GM19324 (cell line): ENCODE data around the gene DOCK7.
"Not testable (repeated sequence)": the region's sequence is repeated elsewhere in the genome, so short reads cannot be mapped to it uniquely, and the experiment has no call there.

Experiments used
- ATAC-seq: cut with Tn5 transposase; IDR thresholded peaks from one replicate; pipeline ENCODE4 v1.9.1; 2021; ENCODE audit warnings: mild to moderate bottlenecking, moderate library complexity; ENCODE audit not compliant: unreplicated experiment, low FRiP score

Gene DOCK7, protein sequence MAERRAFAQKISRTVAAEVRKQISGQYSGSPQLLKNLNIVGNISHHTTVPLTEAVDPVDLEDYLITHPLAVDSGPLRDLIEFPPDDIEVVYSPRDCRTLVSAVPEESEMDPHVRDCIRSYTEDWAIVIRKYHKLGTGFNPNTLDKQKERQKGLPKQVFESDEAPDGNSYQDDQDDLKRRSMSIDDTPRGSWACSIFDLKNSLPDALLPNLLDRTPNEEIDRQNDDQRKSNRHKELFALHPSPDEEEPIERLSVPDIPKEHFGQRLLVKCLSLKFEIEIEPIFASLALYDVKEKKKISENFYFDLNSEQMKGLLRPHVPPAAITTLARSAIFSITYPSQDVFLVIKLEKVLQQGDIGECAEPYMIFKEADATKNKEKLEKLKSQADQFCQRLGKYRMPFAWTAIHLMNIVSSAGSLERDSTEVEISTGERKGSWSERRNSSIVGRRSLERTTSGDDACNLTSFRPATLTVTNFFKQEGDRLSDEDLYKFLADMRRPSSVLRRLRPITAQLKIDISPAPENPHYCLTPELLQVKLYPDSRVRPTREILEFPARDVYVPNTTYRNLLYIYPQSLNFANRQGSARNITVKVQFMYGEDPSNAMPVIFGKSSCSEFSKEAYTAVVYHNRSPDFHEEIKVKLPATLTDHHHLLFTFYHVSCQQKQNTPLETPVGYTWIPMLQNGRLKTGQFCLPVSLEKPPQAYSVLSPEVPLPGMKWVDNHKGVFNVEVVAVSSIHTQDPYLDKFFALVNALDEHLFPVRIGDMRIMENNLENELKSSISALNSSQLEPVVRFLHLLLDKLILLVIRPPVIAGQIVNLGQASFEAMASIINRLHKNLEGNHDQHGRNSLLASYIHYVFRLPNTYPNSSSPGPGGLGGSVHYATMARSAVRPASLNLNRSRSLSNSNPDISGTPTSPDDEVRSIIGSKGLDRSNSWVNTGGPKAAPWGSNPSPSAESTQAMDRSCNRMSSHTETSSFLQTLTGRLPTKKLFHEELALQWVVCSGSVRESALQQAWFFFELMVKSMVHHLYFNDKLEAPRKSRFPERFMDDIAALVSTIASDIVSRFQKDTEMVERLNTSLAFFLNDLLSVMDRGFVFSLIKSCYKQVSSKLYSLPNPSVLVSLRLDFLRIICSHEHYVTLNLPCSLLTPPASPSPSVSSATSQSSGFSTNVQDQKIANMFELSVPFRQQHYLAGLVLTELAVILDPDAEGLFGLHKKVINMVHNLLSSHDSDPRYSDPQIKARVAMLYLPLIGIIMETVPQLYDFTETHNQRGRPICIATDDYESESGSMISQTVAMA (N-terminal part only)

DNA sequence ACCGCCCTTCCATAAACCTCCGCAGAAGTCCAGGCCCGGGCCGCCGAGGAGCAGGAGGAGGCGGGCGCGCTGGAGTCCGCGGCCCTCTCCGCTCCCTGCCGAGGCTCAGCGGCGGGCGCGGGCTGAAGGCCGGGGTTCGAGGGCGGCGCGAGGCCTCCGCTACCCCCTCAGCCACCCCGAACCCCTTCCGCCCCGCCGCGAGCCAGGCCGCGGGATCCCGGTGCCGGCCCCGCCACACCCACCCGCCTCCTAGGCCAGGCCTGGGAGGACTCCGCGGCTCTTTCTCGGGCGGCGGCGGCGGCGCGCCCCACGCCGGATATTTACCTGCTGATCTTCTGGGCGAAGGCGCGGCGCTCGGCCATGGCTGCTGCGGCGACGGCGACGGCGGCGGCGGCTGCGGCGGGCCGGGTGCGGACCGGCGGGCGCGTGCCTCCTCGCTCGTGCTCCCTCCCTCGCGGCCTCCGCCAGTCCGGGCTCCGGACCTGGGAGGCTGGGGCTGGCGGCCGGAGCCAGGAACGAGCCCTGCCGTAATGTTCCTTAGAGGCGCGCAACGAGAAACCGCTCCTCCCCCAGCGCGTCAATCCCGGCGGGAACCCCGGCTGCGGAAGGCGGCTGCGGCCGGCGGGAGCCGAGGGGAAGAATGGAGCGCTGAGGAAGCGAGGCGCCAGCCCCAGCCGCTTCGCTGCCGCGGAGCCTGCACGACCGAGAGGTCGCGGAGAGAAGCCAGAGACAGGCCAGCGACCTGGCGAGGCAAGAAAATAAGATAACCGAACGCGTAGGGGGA, at the start of gene DOCK7:
TSS of gene DOCK7 (minus strand) at position 484 of the 784 bp plus-strand sequence. CDS start at position 362, 122 bp downstream.
- peak; percentile 82 for ATAC-seq

DNA sequence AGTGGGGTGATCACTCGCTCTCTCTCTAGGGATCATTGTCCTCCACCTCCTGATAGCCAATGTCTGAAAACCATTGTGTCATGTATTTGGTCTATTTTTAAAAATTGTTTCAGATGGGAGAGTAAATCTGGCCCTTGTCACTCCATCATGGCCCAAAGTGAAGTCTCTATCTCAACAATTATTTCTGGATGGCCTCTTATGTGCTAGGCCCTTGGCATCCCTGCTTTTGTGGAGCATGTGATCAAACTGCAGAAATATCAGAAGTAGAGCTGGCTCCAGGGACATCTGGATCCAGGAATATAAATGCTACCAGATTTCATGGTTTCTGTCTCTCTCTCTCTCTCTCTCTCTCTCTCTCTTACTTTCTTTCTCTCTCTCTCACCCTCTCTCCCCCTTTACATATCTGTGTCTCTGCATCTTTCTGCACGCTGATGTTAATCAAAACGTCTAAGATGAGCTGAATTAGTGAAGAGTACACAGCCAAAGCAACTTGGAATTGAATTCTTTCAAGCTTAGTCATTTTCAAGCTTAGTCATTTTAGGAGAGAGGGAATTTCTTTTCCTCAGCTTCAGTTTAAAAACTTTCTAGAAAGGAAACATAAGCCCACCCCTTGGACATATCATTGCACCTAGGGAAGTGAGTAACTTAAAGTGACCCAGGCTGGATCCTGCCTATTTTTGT, 47.4 kb upstream of the DOCK7 start:
- no peak for ATAC-seq

DNA sequence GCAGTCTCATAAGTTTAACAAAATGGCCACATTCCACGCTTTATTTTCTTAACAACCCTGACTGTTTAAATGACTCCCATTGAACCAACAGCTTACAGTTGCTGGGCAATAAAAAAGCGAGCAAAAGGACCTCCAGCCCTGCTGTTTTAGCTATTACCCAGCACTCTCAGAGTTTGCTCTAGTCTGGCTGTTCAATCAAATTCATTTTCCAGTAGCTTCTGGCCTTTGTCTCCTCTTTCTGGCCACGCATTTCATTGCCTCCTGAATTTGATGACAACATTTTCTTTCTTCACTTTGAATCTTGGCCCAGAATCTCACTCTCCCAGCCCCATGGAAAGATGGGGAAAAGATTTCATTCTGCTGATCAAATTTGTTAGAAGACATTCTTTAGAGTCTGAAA, 44.1 kb upstream of the DOCK7 start:
- no peak for ATAC-seq

DNA sequence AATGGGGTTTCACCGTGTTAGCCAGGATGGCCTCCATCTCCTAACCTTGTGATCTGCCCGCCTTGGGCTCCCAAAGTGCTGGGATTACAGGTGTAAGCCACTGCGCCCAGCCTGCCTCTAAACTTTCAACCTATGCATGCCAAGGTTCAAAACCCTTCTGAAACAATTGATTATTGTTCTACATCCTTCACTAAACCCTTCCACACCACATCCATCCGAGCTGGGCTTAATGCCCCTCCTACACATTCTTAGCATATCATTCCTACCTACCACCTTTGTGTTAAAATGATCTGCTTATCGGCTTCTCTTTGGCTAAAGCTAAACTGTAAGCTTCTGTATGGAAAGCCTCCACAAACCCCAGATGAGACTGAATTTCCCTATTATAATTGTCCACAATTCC, 40.8 kb upstream of the DOCK7 start:
- no peak for ATAC-seq

DNA sequence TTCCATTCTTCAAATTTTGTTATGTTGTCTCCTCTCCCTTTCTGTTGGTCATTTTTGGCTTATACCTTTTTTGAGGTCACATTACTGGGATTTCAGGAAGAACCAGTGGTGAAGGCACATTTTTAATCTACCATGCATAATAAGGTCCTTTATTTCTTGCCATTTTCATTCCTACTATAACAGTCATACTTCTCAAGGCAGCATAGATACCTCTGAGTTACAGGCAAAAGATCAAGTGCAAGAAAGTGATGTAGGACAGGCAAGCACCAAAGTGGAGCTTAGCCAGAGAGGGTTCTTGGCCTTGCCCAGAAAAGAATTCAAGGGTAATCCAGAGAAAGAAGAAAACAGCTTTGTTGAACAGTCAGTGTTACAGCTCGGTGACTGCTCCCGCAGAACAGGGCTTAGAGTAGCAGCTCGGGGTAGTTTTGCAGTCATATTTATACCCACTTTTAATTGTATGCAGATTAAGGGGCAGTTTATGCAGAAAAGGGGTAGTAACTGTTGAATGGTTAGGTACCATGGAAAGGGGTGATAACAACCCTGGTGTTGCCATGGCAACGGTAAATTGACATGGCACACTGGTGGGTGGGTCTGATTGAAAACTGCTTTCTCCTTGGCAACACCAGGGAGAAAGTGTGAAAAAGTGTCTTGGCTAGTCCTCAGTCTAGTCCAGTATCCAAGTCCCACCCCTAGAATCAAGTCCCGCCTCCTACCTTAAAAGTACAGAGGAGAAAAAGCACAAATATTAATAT, 39.6 kb upstream of the DOCK7 start:
- no peak for ATAC-seq

DNA sequence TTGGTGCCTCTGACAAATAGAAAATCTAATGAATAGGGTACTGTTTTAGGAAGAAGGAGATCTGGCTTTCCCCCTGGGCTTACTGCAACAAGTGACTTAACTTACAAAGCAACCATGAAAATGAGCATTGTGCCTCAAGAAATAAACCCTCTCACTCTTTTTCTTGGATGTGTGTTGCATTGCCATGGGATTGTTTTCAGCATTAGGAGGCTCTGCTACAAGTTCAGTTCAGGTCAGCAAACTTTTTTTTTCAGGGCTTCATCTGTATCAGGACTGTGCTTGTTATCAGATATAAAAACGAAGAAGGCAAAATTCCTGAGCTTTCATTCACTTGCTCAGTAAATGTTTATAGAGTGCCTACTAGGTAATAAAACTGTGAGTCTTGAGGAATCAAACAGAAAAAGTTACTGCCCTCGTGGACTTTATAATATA, 37.8 kb upstream of the DOCK7 start:
- ATAC-seq = no peak

DNA sequence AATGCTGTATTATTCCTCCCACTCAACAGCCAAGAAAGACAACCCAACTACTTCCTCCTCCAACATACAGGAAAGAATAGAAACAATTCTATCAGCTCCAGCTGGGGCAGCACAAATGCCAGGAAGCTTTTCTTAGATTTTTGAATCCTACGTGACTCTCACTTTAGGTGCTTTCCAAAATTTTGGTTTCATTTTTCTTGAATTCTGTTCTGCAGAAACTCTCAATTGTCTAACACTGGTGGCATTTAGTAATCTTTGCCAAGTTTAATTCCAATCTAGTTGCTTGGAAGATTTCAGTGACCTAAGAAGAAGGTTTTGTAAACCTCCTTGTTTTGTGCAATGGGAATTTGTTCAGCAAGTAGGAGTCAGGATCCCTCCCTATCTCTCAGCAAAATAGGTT, 37.1 kb upstream of the DOCK7 start:
- no peak for ATAC-seq

DNA sequence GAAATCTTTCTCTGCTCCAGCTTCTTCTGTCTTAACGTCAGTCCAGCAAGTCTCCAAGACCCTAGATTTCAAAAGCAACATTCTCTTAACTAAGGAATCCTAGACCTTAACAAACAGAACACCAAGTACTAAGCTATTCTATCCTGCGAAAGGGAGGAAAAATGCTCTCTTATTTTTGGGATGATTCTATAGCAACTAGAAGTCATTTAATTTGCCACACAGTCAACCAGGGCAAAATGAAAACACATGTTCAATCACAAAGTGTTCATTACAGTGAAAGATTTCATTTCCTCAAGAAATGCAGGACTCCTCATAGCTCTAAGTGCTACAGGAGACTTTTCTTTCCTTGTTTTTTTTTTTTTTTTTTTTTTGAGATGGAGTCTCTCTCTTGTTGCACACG, 36.2 kb upstream of the DOCK7 start:
- ATAC-seq = no peak

DNA sequence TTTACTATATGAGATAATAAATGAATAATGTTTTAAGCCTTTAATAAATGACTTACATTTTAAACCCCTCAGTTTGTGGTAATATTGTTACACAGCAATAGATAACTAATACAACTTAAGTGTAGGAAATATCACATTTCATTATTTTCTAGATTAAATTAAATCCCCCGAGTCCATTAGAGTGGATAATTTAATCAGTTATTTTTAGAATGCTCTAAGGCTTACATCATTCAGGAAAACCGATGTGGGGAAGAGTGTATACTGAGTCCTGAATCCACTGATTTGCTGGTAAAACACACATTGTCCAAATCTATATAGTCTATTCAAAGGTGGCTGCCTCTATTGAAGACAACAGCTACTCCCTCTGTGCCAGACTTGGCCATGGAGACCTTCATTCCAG, 35.7 kb upstream of the DOCK7 start:
- no peak for ATAC-seq

DNA sequence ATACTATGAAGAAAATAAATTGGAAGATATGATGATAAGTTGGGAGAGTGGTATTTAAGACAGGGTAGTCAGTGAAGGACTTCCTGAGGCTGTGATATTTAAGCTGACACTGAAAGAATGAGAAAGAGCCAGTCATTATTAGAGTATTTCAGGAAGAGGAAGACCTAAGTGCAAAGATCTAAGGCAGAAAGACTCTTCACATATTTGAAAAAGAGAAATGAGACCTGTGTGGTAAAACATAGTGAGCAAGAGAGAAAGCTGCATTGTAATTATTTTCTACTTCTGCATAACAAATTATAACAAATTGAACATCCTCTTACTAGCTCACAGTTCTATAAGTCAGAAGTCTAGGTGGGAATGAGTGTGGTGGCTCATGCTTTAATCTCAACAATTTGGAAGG, 34.6 kb upstream of the DOCK7 start:
- ATAC-seq = no peak

DNA sequence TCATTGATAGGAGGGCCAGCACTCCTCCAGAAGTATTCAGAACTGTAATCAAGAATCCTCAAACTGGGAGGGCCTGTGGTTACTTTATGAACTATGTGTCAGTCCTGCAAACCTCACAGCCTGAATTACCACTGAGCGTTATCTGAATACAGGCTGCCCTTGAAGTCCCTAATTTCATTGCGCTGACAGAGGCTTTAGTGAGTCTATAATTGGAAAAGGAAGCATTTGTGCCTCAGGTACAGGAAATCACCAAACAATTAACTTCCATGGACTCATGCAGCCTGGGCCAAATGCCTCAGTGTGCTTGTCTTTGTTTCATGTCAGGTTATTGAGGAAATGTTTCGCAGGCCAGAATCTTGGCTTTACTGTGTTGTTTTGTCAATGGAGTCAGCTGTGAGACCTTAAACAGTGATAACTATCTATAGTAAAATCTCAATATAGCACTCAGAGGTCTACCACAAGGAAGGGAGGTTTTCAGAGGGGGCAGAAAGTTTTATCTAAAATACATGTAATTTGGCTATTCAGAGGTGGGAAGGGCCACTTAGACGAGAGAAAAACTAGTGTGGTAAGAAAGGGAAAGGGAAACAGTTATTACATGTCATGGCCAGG, 32.9 kb upstream of the DOCK7 start:
- ATAC-seq = no peak

DNA sequence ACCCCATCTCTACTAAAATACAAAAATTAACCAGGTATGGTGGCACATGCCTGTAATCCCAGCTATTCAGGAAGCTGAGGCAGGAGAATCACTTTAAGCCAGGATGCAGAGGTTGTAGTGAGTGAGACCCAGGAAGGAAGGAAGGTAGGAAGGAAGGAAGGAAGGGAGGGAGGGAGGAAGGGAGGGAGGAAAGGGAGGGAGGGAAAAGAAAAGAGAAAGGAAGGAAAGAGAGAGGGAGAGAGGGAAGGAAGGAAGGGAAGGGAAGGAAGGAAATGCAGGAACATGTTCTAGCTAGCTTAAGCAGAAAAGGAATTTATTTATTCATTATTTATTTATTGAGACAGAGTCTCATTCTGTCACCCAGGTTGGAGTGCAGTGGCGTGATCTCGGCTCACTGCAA, 30.2 kb upstream of the DOCK7 start:
- not testable (repeated sequence) for ATAC-seq

DNA sequence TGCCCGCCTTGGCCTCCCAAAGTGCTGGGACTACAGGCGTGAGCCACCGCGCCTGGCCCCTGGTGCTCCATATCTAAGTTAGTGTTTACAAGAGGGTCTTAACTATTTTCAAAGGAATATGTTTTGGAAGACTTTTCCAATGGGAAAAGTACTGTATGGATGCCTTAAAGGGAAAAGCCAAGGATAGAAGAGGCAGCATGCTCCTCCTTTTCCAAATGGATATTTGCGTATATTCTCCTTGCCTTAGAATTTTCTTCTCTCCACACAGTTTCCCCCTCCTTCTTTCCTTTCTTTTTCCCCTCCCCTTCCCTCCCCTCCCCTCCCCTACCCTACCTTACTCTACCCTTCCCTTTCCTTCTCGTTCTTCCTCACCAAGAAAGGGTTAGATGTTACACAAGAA, 29.3 kb upstream of the DOCK7 start:
- no peak for ATAC-seq

DNA sequence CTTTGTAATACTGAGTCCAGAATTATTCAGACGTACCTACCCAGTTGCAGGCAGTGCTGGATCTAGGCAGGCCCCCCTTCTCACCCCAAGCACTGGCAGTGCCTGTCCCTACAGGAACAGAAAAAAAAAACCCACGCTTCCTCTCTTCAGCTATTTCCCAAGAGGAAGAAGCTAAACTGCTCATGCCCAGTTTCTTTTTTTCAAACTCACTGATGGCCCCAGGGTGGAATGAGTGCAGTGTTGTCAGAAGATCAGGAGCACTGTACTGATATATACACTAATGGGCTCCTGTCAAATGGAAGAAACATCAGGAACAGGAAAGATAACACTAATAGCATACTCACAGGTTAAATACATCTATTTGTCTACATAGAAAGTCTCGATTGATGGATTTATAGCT, 28.2 kb upstream of the DOCK7 start:
- ATAC-seq = no peak

DNA sequence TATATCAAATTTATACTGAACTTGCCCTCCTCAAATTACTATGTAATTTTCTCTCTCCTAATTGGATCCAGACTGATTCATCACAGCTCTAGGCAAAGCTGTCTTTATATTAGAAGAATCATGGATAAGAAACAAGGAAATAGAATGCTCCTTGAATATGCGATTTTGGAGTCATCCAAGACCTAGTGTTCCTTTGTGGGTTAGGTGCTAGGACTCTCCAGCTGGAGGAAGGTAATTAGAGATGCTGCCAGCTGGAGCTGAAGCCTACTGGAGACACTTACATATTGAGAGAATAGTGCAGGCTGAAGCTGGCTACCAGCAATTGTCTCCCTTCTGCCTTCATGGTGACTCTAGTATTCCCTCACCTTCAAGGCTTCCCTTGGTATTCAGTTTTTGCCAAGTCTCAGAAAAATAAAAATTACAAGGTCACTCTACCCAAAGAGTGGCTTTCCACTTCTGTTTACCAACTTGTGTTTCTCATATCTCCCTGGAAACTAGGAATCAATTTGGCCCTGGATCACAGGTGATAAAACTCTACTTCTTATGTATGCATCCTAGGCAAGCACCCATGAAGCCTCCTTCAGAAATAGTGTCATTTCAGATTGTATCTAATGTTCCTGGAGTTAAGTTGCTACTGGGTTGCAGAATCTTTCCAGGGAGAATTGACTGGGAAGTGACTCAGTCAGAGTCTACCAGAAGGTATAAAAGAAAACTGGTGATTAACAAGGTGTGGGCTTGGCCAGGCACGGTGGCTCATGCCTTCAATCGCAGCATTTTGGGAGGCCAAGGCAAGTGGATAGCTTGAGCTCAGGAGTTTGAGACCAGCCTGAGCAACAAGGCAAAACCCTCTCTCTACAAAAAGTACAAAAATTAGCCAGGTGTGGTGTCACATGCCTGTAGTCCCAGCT, 24.4 kb upstream of the DOCK7 start:
- no peak for ATAC-seq

DNA sequence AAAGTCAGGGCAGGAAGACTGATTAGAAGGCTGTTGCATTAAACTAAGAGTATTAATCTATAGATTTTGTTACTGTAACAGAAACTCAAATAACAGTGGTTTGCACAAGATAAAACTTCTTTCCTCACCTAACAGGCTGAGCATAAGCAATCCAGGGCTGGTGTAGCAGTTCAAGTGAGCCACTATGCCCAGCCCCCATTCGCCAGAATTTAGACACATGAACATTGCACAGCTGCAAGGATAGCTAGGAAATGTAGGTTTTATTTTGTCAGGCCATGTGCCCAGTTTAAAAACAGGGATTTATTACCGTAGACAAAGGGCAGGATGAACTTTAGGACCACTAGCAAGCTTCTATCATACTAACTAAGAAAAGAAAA, 19.5 kb upstream of the DOCK7 start:
- ATAC-seq = no peak

DNA sequence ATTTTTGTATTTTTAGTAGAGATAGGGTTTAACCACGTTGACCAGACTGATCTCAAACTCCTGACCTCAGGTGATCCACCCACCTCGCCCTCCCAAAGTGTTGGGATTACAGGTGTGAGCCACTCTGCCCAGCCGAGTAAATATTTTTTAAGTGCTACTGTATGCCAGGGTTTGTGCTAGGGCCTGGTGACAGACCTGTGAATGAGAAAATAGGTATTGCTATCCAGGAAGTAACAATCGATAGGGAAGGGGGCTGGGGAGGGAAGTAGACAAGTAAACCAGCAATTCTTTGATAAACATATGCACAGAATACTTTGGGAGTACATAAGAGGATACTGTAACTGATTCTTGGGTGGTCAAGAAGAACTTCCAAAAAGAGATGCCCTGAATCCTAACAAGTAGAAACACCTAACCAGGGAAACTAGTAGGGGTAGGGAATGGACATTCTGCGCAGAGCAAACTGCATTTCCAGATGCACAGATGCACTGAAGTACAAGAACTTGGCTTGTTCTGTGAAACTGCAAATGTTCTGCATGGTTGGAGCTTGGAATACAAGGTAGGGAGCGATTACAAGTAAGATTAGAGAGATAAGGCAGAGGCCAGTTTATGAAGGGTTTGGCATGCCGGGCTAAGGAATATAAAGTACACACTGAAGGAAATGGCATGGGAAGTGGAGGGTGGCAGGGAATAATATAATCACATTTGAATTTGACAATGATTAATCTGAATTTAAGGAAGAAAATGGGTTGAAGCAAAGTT, 19.0 kb upstream of the DOCK7 start:
- ATAC-seq = no peak
